Gastroesophageal sphincter (tissue), 3 donors: ENCODE results near the gene PROM2.

Experiments
- EP300 ChIP-seq: sonication (generic); formaldehyde crosslinking; IDR thresholded peaks from one replicate; pipeline ENCODE4 v1.6.1; 2017; ENCODE audit warnings: antibody characterized with exemption, mild to moderate bottlenecking
- POLR2A ChIP-seq, 2 donors: fragments of 450-650 bp; IDR thresholded peaks; one replicate each; pipeline ENCODE4 v1.6.1; 2017; ENCODE audit warnings: antibody characterized with exemption in 2 of 2, mild to moderate bottlenecking in 2 of 2, moderate library complexity in 1 of 2
- TF ChIP-seq, protein P1 (sequence below), 4 experiments: fragments of 200-600 bp in 2 of 4; fragments of 450-650 bp in 2 of 4; sonication (generic) in 1 of 4; IDR thresholded peaks; one replicate each; pipeline ENCODE4 v1.5.1; 2017 to 2019; ENCODE audit warnings: antibody characterized with exemption in 4 of 4, mild to moderate bottlenecking in 2 of 4, moderate library complexity in 2 of 4

DNA sequence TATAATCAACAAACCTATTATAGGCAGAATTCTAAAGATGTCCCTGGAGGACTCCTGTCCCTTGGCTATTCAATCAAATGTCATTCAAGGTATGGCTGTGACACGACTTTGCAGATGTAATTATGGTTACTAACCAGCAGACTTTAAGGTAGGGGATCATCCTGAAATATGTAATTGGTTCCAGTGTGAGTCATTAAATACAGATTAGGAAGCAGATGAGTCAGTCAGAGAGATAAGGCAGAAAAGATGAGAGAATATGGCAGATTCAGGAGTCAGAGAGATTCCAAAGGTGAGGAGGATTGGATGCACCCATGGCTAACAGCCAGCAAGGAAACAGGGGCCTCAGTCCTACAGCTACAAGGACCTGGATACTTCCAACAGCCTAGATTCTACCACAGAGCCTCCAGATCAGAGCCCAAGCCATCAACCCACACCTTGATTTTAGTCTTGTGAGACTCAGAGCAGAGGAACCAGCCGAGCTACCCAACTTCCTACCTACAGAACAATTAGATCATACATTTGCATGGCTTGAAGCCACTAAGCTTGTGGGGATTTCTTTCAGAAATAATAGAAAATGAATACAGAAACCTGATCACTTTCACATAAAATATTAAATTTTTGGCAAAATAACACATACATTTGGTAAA lies 11.2 kb upstream of the PROM2 start:
- TF ChIP-seq, protein P1, sequence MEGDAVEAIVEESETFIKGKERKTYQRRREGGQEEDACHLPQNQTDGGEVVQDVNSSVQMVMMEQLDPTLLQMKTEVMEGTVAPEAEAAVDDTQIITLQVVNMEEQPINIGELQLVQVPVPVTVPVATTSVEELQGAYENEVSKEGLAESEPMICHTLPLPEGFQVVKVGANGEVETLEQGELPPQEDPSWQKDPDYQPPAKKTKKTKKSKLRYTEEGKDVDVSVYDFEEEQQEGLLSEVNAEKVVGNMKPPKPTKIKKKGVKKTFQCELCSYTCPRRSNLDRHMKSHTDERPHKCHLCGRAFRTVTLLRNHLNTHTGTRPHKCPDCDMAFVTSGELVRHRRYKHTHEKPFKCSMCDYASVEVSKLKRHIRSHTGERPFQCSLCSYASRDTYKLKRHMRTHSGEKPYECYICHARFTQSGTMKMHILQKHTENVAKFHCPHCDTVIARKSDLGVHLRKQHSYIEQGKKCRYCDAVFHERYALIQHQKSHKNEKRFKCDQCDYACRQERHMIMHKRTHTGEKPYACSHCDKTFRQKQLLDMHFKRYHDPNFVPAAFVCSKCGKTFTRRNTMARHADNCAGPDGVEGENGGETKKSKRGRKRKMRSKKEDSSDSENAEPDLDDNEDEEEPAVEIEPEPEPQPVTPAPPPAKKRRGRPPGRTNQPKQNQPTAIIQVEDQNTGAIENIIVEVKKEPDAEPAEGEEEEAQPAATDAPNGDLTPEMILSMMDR (IDR thresholded peaks at IDR 0.05), result no peak
- TF ChIP-seq EP300 (no peak), POLR2A (IDR thresholded peaks at IDR 0.05) (no peak)
